Measurements from ENCODE around the gene ATG2B.
"Not testable (repeated sequence)": the region's sequence is repeated elsewhere in the genome, so short reads cannot be mapped to it uniquely, and the experiment has no call there.

ATG2B gene

DNA sequence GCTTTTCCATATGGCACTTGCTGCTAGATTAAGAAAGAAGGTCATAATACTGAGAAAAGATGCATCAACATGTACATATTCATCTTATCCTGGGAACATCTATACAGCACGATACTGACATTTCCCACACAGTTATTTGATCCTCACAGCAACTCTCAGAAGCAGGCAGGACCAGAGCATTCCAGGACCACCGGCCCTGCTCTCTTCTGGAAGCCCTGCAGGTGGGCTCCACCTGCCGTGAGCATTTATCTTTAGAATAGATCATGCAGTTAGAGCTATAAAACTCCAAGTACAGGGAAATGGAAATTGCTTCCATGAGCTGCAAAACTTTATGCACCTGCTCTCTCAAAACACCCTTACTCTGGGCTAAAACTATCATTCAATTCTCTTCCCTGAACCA is 112.7 kb downstream of the ATG2B start:
- no peak for DNase-seq (ENCODE audit: low read depth)

DNA sequence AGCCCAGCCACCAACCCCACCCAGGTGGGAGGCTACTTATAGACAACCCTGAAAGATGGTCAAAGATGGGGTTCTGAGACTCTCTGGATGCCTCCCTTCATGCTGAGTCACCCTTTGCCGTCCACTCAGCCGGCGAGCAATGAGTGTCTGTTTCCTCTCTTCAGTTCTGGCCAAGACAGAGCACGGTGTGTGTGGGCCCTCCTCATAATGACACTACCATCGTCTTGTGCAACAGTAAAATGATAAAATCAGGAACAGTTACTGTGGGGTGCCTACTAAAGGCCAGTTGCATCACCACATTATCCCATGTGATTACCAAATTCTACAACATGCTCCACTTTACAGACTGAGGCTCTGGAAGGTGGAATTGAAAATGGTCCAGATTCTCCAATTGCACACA is 114.1 kb downstream of the ATG2B start:
- peak; percentile 97 for DNase-seq (ENCODE audit: low read depth)

DNA sequence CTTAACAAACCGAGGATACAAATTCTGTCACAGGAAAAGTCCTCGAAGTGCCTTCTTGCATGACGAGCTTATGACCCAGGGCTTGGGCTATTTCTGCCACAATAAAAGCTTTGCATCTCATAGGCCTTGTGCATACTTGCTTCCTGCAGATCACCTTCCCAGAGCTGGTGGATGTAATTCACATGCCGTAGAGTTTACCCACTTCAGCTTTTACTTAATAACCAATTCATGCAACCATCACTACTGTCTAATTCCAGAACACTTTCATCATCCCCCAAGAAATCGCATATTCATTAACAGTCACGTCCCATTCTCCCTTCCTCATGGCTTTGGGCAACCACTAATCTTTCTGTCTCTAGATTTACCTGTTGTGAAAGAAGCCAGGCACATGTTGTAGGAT is 116.1 kb downstream of the ATG2B start:
- no peak for DNase-seq (ENCODE audit: low read depth)

DNA sequence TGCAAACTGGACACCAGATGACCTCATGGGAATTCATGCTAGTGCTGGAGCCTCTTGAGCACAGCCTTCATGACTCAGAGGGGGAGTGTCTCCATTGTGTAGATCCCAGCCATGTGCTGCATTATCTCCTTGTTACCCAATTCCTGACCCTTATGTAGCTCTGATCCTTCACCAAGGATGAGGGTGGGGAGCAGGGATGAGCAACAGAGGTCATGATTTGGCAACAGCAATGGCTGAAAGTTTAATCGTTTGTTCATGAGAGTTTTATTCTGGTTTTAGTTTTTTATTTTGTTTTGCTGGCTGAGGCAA is 116.6 kb downstream of the ATG2B start:
- peak; percentile 99 for DNase-seq (ENCODE audit: low read depth)

DNA sequence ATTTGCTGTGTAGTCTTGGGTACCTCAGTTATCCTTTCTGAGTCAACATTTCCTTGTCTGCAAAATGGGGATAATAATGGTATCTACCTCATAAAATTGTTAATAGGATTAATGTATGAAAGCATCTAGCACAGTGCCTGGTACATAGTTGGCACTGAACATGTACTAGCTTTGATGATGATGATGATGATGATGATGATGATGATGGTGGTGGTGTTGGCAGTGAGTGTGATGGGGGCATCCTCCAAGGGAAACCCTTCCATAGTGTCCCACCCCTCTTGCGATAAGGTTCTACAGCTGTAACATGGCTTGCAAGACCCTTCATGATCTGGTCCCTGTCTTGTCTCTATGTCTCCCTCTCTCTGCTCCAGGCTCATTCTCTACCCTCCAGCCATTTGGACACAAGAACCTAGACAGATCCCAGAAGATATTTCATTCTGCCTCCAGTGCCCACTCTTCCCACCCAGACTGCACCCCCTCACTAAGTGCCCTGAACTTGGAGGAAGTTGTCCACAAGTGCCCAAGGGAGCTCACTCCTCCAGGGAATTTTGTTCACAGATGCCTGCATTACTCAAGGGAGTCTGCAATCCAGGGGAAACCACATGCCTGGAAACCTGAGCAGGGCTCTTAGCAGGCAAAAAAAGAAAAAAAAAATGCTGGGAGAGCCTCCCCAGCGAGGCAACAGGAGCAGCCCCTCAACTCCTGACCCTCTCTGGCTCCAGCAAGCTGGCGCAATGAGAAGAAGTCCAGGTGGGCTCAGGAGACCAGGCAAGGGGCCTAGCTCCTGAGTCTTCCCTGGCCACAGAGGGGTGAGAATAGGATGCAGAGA is 117.2 kb downstream of the ATG2B start:
- DNase-seq (ENCODE audit: low read depth): no peak

DNA sequence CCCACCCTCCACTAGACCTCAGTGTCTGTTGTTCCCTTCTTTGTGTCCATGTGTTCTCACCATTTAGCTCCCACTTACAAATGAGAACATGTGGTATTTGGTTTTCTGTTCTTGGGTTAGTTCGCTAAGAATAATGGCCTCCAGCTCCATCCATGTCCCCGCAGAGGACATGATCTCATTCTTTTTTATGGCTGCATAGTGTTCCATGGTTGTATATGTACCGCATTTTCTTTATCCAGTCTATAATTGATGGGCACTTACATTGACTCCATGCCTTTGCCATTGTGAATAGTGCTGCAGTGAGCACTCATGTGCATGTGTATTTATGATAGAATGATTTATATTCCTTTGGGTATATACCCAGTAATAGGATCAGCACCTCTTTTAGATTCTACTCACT is 118.1 kb downstream of the ATG2B start:
- DNase-seq (ENCODE audit: low read depth): not testable (repeated sequence)

DNA sequence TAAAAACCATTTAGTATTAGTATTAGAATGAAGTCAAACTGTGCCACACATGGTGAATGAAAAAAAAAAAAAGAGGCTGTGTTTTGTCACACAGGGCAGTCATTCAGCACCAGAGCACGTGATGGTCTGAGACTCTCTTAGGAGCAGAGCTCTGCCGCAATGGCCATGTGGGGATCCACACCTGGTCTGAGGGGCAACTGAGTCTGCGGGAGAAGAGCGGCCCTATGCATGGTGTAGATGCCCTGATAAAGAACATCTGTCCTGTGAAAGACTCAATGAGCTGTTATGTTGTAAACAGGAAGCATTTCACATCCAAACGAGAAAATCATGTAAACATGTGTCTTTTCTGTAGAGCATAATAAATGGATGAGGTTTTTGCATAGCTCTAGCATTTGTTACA is 119.4 kb downstream of the ATG2B start:
- DNase-seq (ENCODE audit: low read depth): no peak

DNA sequence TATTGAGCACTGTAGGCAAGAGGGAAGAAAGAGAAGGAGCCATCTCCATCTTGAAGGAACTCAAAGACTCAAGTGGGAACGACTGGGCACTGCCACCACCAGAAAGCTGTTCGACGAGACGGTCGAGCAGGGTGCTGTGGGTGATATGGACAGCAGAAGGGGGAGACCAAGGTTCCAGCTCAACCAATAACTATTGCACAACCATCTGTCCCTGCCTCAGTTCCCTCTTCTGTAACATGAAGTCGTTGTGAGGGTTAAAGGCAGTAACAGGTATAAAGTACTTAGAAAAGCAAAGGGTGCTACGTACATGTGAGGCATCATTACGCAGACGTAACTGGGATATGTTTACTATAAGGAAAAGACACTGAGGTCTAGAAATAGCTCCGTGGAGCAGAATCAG is 121.0 kb downstream of the ATG2B start:
- DNase-seq (ENCODE audit: low read depth): no peak

DNA sequence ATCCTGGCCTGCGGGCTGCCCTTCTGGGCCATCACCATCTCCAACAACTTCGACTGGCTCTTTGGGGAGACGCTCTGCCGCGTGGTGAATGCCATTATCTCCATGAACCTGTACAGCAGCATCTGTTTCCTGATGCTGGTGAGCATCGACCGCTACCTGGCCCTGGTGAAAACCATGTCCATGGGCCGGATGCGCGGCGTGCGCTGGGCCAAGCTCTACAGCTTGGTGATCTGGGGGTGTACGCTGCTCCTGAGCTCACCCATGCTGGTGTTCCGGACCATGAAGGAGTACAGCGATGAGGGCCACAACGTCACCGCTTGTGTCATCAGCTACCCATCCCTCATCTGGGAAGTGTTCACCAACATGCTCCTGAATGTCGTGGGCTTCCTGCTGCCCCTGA is 122.5 kb downstream of the ATG2B start:
- no peak for DNase-seq (ENCODE audit: low read depth)

DNA sequence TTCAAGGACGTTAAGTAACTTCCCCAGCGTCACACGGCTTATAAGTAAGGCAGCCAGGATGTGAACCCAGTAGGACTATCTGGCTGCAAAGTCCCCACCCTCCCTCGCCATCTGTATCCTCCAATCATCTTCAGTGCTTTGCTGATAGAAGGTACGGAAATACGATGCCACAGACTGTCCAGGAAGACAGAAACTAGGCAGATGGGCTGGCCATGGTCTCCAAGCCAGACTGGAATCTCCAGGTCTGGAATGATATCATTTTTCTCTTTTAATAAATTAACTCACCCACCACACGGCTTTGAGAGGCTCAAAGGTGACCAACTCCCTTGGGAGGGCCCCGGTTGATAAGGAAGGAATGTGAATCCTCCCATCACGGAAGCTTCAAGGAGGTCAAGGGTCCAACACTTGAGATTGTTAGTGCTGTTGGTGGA is 123.4 kb downstream of the ATG2B start:
- DNase-seq (ENCODE audit: low read depth): no peak

DNA sequence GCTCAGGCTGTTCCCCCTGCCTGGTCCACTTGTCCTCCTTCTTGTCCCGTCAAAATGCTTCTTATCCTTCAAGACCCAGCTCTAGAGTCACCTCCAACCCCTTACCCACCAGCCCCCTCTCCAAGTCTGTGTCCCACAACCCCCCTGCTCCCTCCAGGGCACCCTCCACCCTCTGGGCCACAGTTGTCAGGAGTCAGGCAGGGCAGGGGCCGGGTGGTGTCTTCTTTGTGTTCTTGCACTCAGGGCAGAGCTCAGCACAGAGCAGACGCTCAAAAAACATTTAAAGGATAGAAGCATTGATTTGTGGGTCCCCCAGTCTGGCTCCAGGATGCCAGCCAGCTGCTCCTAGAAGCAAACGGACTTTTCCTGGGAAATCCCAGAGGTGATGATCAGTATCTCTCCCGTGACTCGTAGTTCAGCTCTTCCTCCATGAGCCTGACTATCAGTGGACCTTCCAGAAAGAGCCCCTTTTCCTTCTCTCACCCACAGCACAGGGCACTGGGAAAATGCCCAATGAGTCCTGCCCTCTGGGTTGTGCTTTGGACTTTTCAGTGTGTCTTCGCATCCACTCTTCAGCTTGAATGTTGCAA is 124.4 kb downstream of the ATG2B start:
- DNase-seq (ENCODE audit: low read depth): no peak

DNA sequence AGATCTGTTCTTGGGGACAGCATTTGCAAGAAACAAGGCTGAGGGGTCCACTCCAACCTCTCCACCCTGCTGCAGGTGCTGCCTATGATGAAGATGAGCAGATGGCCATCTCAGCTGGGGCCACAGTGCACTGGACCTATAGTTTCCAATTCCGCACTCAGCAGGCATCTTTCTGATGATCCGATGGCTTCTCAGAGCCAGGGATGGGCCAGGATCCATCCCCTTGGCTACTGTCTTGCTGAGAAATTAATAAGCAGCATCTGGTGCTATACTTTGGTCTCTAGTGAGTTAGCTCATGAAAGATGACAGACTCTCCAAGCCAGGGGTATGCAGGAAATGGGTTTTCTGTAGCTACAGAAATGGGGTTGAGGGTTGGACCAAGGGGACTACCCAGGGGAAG is 125.5 kb downstream of the ATG2B start:
- no peak for DNase-seq (ENCODE audit: low read depth)

DNA sequence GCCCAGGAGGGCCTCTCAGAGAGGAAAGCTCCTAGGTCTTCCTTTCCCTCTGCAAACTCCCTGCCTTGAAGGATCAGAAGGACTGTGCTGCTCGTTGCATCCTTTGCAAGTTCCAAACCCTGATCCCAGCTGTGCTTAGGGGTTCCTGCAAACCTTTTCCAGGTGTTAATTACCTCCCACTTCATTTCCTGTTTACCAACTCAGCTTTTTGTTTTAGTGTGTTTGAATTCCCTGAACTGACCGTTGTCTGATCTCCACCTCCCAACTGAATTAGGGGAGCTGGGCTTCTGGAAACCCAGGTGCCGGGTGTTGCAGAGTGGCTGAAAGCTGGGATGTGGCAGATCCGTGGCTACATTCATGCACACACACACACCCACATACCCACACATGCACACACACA is 127.7 kb downstream of the ATG2B start:
- DNase-seq (ENCODE audit: low read depth): no peak

DNA sequence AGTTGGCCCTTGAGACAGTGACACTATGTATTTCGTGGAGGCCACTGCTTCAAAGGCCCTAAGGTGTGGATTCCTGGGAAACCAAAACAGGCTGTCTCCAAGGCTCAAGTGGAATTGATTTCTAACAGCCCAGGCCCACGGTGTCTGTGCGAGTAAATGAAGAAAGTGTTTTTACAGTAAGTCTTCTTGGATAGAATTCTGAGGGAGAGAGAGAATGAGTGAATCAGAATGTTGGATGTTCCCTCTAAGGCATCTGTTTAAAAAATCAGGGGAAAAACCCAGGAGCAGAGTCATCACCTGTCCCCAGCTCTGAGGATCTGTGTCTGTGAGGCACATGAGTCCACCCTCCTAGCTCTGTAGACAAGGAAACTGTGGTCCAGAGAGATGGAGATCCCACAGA is 129.5 kb downstream of the ATG2B start:
- no peak for DNase-seq (ENCODE audit: low read depth)

DNA sequence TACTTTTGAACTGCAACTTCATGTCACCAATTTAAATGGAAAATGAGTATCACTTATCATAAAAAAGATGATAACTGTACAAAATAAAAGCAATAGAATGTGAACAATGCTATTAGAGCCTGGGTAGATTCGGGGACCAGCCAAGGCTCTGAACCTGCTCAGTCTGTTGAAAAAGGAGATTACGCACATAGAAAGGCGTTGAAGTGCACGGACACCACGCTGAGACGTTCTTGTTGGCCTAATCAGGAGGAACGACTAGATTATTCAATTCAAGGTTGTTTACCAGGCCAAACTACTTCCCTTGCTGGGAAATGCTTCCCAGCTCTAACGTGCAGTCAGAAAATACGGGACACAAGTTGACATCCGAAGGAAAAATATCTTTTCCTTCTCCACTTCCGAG is 130.6 kb downstream of the ATG2B start:
- no peak for DNase-seq (ENCODE audit: low read depth)

DNA sequence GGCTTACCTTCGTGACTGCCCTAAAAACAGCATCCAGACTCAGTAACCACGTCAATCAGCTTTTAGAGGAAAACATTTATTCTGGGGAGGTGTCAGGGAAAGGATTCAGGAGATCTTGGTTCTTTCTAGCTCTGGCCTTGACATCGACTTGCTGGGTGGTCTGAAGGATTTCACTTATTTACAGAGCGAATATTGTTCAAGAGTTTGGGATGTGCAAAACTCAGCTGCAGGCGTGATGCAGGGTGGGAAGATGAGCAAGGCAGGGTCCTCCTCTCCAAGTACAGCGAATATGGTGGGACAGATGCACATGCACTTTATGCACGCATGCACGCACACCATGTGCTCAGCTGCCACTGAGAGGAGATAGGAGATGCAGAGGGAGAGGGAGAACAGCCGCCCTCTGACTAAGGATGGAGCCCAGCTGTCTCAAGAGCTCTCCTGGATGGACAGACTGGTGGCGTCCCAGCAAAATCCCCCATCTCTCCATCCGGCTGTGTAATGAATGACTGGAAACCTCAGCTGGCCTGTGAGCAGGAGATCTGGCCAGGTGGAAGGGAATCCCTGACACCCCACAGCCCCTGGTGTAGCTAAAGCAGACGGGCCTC is 131.5 kb downstream of the ATG2B start:
- DNase-seq (ENCODE audit: low read depth): no peak

DNA sequence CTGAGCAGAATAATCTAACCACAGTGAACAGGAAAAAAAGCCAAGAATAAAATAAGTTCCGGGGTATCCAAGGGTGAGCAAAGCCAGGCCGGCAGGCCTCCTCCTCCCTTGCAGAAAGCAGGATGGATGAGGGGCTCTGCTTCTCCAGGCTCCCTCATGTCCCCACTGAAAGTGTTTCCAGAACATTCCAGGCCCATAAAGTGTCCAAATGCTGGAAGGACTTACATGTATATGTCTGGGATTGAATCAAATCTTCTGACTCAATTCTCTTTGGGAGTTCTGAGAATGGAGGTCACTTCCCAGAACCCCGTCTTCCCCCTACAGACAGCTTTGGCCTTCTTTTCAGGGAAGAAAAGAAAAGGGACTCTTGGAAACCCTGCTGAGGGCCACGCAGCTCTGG is 132.1 kb downstream of the ATG2B start:
- DNase-seq (ENCODE audit: low read depth): no peak

DNA sequence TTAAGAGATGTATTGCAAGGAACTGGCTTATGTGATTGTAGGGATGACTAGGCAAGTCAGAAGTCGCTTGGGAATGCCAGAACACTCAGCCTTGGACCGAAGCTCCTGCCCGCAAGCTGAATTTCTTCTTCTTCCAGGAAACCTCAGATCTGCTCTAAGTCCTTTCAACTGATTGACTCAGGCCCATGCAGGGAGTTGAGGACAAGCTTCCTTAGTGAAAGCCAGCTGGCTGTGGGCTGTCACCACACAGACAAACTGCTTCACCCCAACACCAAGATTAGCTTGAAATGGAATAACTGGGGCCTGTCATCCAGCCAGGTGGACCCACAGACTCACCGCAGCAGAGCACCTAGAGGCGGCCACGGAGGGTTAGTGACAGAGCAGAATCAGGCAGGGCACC is 133.8 kb downstream of the ATG2B start:
- DNase-seq (ENCODE audit: low read depth): no peak
